OCI-LY1 (cell line): ENCODE data around the gene MTG2.

Experiments used
- EZH2 ChIP-seq: fragments of 200-600 bp; sonication (generic), shearing (Covaris generic); IDR thresholded peaks from 2 replicates; pipeline ENCODE4 v1.8.0; 2017; ENCODE audit warnings: borderline replicate concordance, mixed run types, mild to moderate bottlenecking, antibody characterized with exemption, low read length, moderate library complexity, mixed read lengths
- TF ChIP-seq, protein P1 (sequence below): fragments of 200-600 bp; sonication (generic), shearing (Covaris generic); IDR thresholded peaks from 2 replicates; pipeline ENCODE4 v1.5.1; 2017; ENCODE audit warnings: mild to moderate bottlenecking, antibody characterized with exemption, low read length, moderate library complexity, mixed read lengths

- TF ChIP-seq, protein P1, sequence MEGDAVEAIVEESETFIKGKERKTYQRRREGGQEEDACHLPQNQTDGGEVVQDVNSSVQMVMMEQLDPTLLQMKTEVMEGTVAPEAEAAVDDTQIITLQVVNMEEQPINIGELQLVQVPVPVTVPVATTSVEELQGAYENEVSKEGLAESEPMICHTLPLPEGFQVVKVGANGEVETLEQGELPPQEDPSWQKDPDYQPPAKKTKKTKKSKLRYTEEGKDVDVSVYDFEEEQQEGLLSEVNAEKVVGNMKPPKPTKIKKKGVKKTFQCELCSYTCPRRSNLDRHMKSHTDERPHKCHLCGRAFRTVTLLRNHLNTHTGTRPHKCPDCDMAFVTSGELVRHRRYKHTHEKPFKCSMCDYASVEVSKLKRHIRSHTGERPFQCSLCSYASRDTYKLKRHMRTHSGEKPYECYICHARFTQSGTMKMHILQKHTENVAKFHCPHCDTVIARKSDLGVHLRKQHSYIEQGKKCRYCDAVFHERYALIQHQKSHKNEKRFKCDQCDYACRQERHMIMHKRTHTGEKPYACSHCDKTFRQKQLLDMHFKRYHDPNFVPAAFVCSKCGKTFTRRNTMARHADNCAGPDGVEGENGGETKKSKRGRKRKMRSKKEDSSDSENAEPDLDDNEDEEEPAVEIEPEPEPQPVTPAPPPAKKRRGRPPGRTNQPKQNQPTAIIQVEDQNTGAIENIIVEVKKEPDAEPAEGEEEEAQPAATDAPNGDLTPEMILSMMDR, result no peak
- TF ChIP-seq EZH2, result no peak
These were observed 44.7 kb upstream of the MTG2 start for GRCh38 chr20:62138204-62138543.
